ENCODE results near the gene TYMS. TPM values are rescaled to one million over a fixed set of nuclear protein-coding genes. Genes with fewer than 3 reads are reported as not detected.
A peak's percentile ranks its signal among the peaks of the same experiment; 100 is the strongest.

Gene TYMS
- total RNA-seq, 1 experiment from 2014 or later, result 42.3 TPM

GRCh38 chr18:697012-697411, 39.6 kb downstream of the TYMS start:
- H3K9me3 ChIP-seq (ENCODE audit: low read length), result no peaks in the 10 kb centered on the region
- no peak for DNase-seq
- H3K4me3 ChIP-seq (ENCODE audit: low read length), result no peak overlapping the region
- no peaks in the 10 kb centered on the region for H3K27me3 ChIP-seq (ENCODE audit: low read length)
- peaks cover 34% of the 10 kb centered on the region for H3K79me2 ChIP-seq (ENCODE audit: low read length)
- no peak overlapping the region for H3K4me2 ChIP-seq (ENCODE audit: low read depth, low read length, poor library complexity, severe bottlenecking)
- H3K4me1 ChIP-seq (ENCODE audit: low read length), result no peaks in the 10 kb centered on the region
- H3K9me2 ChIP-seq (replicated peaks; ENCODE audit: insufficient read depth, low read length), result no peaks in the 10 kb centered on the region
- no peak overlapping the region for H3K9ac ChIP-seq (ENCODE audit: low read length)
- no peak overlapping the region for H3K27ac ChIP-seq (ENCODE audit: low read length)
- H2AFZ ChIP-seq (ENCODE audit: low read length), result no peak overlapping the region
- no peaks in the 10 kb centered on the region for H4K20me1 ChIP-seq (ENCODE audit: insufficient read depth, low read depth, low read length)
- peaks cover 14% of the 10 kb centered on the region; the same call in 1 of the 2 replicates for H3K36me3 ChIP-seq (ENCODE audit: insufficient read depth, low read length)

GRCh38 chr18:697800-698199, 40.3 kb downstream of the TYMS start:
- Histone ChIP-seq H4K20me1 (ENCODE audit: insufficient read depth, low read depth, low read length) (no peaks in the 10 kb centered on the region), H3K4me2 (ENCODE audit: low read depth, low read length, poor library complexity, severe bottlenecking) (no peak overlapping the region), H3K27me3 (ENCODE audit: low read length) (no peaks in the 10 kb centered on the region), H3K79me2 (ENCODE audit: low read length) (peaks cover 35% of the 10 kb centered on the region), H3K4me1 (ENCODE audit: low read length) (no peaks in the 10 kb centered on the region), H3K9me3 (ENCODE audit: low read length) (no peaks in the 10 kb centered on the region), H2AFZ (ENCODE audit: low read length) (no peak overlapping the region), H3K9ac (ENCODE audit: low read length) (no peak overlapping the region), H3K9me2 (replicated peaks; ENCODE audit: insufficient read depth, low read length) (no peaks in the 10 kb centered on the region), H3K36me3 (ENCODE audit: insufficient read depth, low read length) (peaks cover 14% of the 10 kb centered on the region; the same call in 1 of the 2 replicates), H3K4me3 (ENCODE audit: low read length) (no peak overlapping the region), H3K27ac (ENCODE audit: low read length) (no peak overlapping the region)
- no peak for DNase-seq

- no peaks in the 10 kb centered on the region for H4K20me1 ChIP-seq (ENCODE audit: insufficient read depth, low read depth, low read length)
- H3K9me3 ChIP-seq (ENCODE audit: low read length), result no peaks in the 10 kb centered on the region
- H3K79me2 ChIP-seq (ENCODE audit: low read length), result peaks cover 53% of the 10 kb centered on the region
- no peak overlapping the region for H3K4me3 ChIP-seq (ENCODE audit: low read length)
- no peak overlapping the region for H3K9ac ChIP-seq (ENCODE audit: low read length)
- no peak overlapping the region for H2AFZ ChIP-seq (ENCODE audit: low read length)
- H3K27ac ChIP-seq (ENCODE audit: low read length), result no peak overlapping the region
- no peak for DNase-seq
- no peaks in the 10 kb centered on the region for H3K27me3 ChIP-seq (ENCODE audit: low read length)
- no peak overlapping the region for H3K4me2 ChIP-seq (ENCODE audit: low read depth, low read length, poor library complexity, severe bottlenecking)
- H3K9me2 ChIP-seq (replicated peaks; ENCODE audit: insufficient read depth, low read length), result no peaks in the 10 kb centered on the region
- H3K36me3 ChIP-seq (ENCODE audit: insufficient read depth, low read length), result no peaks in the 10 kb centered on the region; the same call in 1 of the 2 replicates
- no peaks in the 10 kb centered on the region for H3K4me1 ChIP-seq (ENCODE audit: low read length)
These were observed 45.9 kb downstream of the TYMS start for GRCh38 chr18:703213-703967.

- DNase-seq, result no peak
- H3K9me2 ChIP-seq (replicated peaks; ENCODE audit: insufficient read depth, low read length), result no peaks in the 10 kb centered on the region
- peaks cover 18% of the 10 kb centered on the region for H3K4me1 ChIP-seq (ENCODE audit: low read length)
- H3K79me2 ChIP-seq (ENCODE audit: low read length), result peaks cover 65% of the 10 kb centered on the region
- peaks cover 14% of the 10 kb centered on the region for H3K36me3 ChIP-seq (ENCODE audit: insufficient read depth, low read length)
- no peak overlapping the region for H2AFZ ChIP-seq (ENCODE audit: low read length)
- H3K4me2 ChIP-seq (ENCODE audit: low read depth, low read length, poor library complexity, severe bottlenecking), result no peak overlapping the region
- no peaks in the 10 kb centered on the region for H3K27me3 ChIP-seq (ENCODE audit: low read length)
- H3K9me3 ChIP-seq (ENCODE audit: low read length), result no peaks in the 10 kb centered on the region
- H3K4me3 ChIP-seq (ENCODE audit: low read length), result no peak overlapping the region
- H4K20me1 ChIP-seq (ENCODE audit: insufficient read depth, low read depth, low read length), result no peaks in the 10 kb centered on the region
- no peak overlapping the region for H3K27ac ChIP-seq (ENCODE audit: low read length)
- no peak overlapping the region for H3K9ac ChIP-seq (ENCODE audit: low read length)
These were observed 49.0 kb downstream of the TYMS start for GRCh38 chr18:706405-706804.

- peaks cover 14% of the 10 kb centered on the region for H3K36me3 ChIP-seq (ENCODE audit: insufficient read depth, low read length)
- no peak overlapping the region for H3K4me2 ChIP-seq (ENCODE audit: low read depth, low read length, poor library complexity, severe bottlenecking)
- peaks cover 18% of the 10 kb centered on the region for H3K4me1 ChIP-seq (ENCODE audit: low read length)
- no peaks in the 10 kb centered on the region for H3K9me2 ChIP-seq (replicated peaks; ENCODE audit: insufficient read depth, low read length)
- H3K4me3 ChIP-seq (ENCODE audit: low read length), result no peak overlapping the region
- H3K79me2 ChIP-seq (ENCODE audit: low read length), result peaks cover 68% of the 10 kb centered on the region
- H4K20me1 ChIP-seq (ENCODE audit: insufficient read depth, low read depth, low read length), result no peaks in the 10 kb centered on the region
- H3K9ac ChIP-seq (ENCODE audit: low read length), result no peak overlapping the region
- no peak for DNase-seq
- no peaks in the 10 kb centered on the region for H3K27me3 ChIP-seq (ENCODE audit: low read length)
- H3K9me3 ChIP-seq (ENCODE audit: low read length), result no peaks in the 10 kb centered on the region
- H2AFZ ChIP-seq (ENCODE audit: low read length), result no peak overlapping the region
- no peak overlapping the region for H3K27ac ChIP-seq (ENCODE audit: low read length)
These were observed 50.6 kb downstream of the TYMS start for GRCh38 chr18:708096-708495.

- no peak for DNase-seq
- H3K36me3 ChIP-seq (ENCODE audit: insufficient read depth, low read length), result peaks cover 14% of the 10 kb centered on the region
- no peak overlapping the region for H3K27ac ChIP-seq (ENCODE audit: low read length)
- no peaks in the 10 kb centered on the region for H3K9me3 ChIP-seq (ENCODE audit: low read length)
- H3K9ac ChIP-seq (ENCODE audit: low read length), result no peak overlapping the region
- no peak overlapping the region for H3K4me2 ChIP-seq (ENCODE audit: low read depth, low read length, poor library complexity, severe bottlenecking)
- no peaks in the 10 kb centered on the region for H4K20me1 ChIP-seq (ENCODE audit: insufficient read depth, low read depth, low read length)
- peaks cover 59% of the 10 kb centered on the region for H3K79me2 ChIP-seq (ENCODE audit: low read length)
- no peak overlapping the region for H2AFZ ChIP-seq (ENCODE audit: low read length)
- no peak overlapping the region for H3K4me3 ChIP-seq (ENCODE audit: low read length)
- H3K9me2 ChIP-seq (replicated peaks; ENCODE audit: insufficient read depth, low read length), result no peaks in the 10 kb centered on the region
- peaks cover 18% of the 10 kb centered on the region for H3K4me1 ChIP-seq (ENCODE audit: low read length)
- H3K27me3 ChIP-seq (ENCODE audit: low read length), result no peaks in the 10 kb centered on the region
These were observed 52.3 kb downstream of the TYMS start for GRCh38 chr18:709771-710170.

GRCh38 chr18:710418-711300, 53.2 kb downstream of the TYMS start:
- Histone ChIP-seq H3K27ac (ENCODE audit: low read length) (peak overlapping the region; percentile 53; the same call in 1 of the 2 replicates), H2AFZ (ENCODE audit: low read length) (no peak overlapping the region), H3K9me3 (ENCODE audit: low read length) (no peaks in the 10 kb centered on the region), H3K36me3 (ENCODE audit: insufficient read depth, low read length) (peaks cover 14% of the 10 kb centered on the region), H3K27me3 (ENCODE audit: low read length) (no peaks in the 10 kb centered on the region), H3K4me2 (ENCODE audit: low read depth, low read length, poor library complexity, severe bottlenecking) (peak overlapping the region; percentile 97), H3K4me1 (ENCODE audit: low read length) (peaks cover 18% of the 10 kb centered on the region), H3K9ac (ENCODE audit: low read length) (peak overlapping the region; percentile 87), H3K79me2 (ENCODE audit: low read length) (peaks cover 51% of the 10 kb centered on the region), H3K4me3 (ENCODE audit: low read length) (peak overlapping the region; percentile 87), H4K20me1 (ENCODE audit: insufficient read depth, low read depth, low read length) (no peaks in the 10 kb centered on the region), H3K9me2 (replicated peaks; ENCODE audit: insufficient read depth, low read length) (no peaks in the 10 kb centered on the region)
- DNase-seq, result no peak

- peak overlapping the region; percentile 87 for H3K4me3 ChIP-seq (ENCODE audit: low read length)
- H3K4me1 ChIP-seq (ENCODE audit: low read length), result peaks cover 18% of the 10 kb centered on the region
- peak overlapping the region; percentile 53; the same call in 1 of the 2 replicates for H2AFZ ChIP-seq (ENCODE audit: low read length)
- H3K27me3 ChIP-seq (ENCODE audit: low read length), result no peaks in the 10 kb centered on the region
- peaks cover 14% of the 10 kb centered on the region for H3K36me3 ChIP-seq (ENCODE audit: insufficient read depth, low read length)
- H3K9ac ChIP-seq (ENCODE audit: low read length), result peak overlapping the region; percentile 87
- no peaks in the 10 kb centered on the region for H4K20me1 ChIP-seq (ENCODE audit: insufficient read depth, low read depth, low read length)
- peaks cover 48% of the 10 kb centered on the region for H3K79me2 ChIP-seq (ENCODE audit: low read length)
- H3K27ac ChIP-seq (ENCODE audit: low read length), result peak overlapping the region; percentile 53; the same call in 1 of the 2 replicates
- DNase-seq, result peak; percentile 56
- H3K4me2 ChIP-seq (ENCODE audit: low read depth, low read length, poor library complexity, severe bottlenecking), result peak overlapping the region; percentile 97
- no peaks in the 10 kb centered on the region for H3K9me2 ChIP-seq (replicated peaks; ENCODE audit: insufficient read depth, low read length)
- H3K9me3 ChIP-seq (ENCODE audit: low read length), result no peaks in the 10 kb centered on the region
These were observed 53.8 kb downstream of the TYMS start for GRCh38 chr18:711310-711656.
